Ishikawa (cell line): ENCODE measurements around the gene DDB1.

Experiments used
- CEBPB ChIP-seq: IDR thresholded peaks from 2 replicates; pipeline ENCODE4 v1.6.1; 2012
- CREB1 ChIP-seq: IDR thresholded peaks from 2 replicates; pipeline ENCODE4 v1.6.1; 2012; ENCODE audit warnings: low read depth
- EGR1 ChIP-seq: IDR thresholded peaks from 2 replicates; pipeline ENCODE4 v1.6.1; 2012
- EP300 ChIP-seq: IDR thresholded peaks from 2 replicates; pipeline ENCODE4 v1.6.1; 2012; ENCODE audit warnings: borderline replicate concordance
- FOXM1 ChIP-seq: IDR thresholded peaks from 2 replicates; pipeline ENCODE4 v1.6.1; 2012; ENCODE audit warnings: low read depth, borderline replicate concordance
- NFIC ChIP-seq: IDR thresholded peaks from 2 replicates; pipeline ENCODE4 v1.6.1; 2012
- RAD21 ChIP-seq: IDR thresholded peaks from 2 replicates; pipeline ENCODE4 v1.6.1; 2012; ENCODE audit warnings: low read depth
- TAF1 ChIP-seq: IDR thresholded peaks from 2 replicates; pipeline ENCODE4 v1.6.1; 2012; ENCODE audit warnings: low read depth, mild to moderate bottlenecking
- TCF12 ChIP-seq: IDR thresholded peaks from 2 replicates; pipeline ENCODE4 v1.6.1; 2012; ENCODE audit warnings: low read depth
- TEAD4 ChIP-seq: IDR thresholded peaks from 2 replicates; pipeline ENCODE4 v1.6.1; 2012
- YY1 ChIP-seq: IDR thresholded peaks from 2 replicates; pipeline ENCODE4 v1.6.1; 2012; ENCODE audit warnings: low read depth
- ZBTB7A ChIP-seq: IDR thresholded peaks from 2 replicates; pipeline ENCODE4 v1.6.1; 2012; ENCODE audit warnings: low read depth
- TF ChIP-seq, protein P1 (sequence below): IDR thresholded peaks from 2 replicates; pipeline ENCODE4 v1.6.1; 2012
- TF ChIP-seq, protein P2 (sequence below): IDR thresholded peaks from 2 replicates; pipeline ENCODE4 v1.6.1; 2012
- TF ChIP-seq, protein P3 (sequence below): IDR thresholded peaks from 2 replicates; pipeline ENCODE4 v1.6.1; 2012; ENCODE audit warnings: low read depth, mild to moderate bottlenecking

The DDB1 gene

DNA sequence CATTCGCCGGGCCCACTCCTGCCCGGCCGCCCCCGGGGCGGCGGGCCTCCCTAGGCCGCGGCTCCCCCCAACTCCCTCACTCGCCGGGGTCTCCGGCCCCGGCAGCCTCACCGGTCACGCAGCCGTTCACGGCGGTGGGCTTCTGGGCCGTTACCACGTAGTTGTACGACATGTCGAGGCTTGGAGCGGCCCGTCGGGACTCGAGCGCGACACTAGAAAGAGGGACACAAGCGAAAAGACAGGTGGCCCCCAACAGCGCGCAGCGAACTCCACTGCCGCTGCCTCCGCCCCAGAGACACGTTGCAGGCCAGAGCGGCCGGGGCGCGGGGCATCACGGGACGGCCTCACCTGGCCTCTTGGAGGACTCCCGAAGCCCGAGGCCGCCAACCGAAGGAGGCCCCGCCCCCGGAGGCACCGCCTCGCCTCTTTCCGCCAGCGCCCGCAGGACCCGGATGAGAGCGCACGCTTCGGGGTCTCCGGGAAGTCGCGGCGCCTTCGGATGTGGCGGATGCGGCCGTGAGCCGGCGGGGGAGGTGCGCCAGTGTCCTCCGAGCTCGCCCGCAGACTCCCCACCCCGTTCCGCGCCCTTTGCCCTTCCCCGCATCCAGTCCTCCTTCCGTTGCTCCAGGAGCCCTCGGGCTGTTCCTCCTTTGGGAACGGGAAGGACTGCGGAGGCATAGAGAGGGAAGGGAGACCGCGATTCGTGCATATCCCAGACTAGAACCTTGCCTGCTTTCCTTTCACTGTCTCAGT is at the start of gene DDB1, which contains the start of gene TKFC:
DDB1 (minus strand) TSS at position 309 of the 753 bp plus-strand sequence; CDS start at position 172, 137 bp downstream.
TKFC (plus strand) TSS at position 432 of the 753 bp plus-strand sequence. CDS start 1,501 bp downstream, outside the sequence.
- TF ChIP-seq NFIC = peak; percentile 41; the same call in 1 of the 2 replicates
- TF ChIP-seq ZBTB7A = 0 out of 2 replicates have a peak, but pooled peaks have one; percentile 79
- TF ChIP-seq EGR1 = no peak
- TF ChIP-seq, protein P1, sequence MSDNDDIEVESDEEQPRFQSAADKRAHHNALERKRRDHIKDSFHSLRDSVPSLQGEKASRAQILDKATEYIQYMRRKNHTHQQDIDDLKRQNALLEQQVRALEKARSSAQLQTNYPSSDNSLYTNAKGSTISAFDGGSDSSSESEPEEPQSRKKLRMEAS = peak; percentile 91
- TF ChIP-seq, protein P2, sequence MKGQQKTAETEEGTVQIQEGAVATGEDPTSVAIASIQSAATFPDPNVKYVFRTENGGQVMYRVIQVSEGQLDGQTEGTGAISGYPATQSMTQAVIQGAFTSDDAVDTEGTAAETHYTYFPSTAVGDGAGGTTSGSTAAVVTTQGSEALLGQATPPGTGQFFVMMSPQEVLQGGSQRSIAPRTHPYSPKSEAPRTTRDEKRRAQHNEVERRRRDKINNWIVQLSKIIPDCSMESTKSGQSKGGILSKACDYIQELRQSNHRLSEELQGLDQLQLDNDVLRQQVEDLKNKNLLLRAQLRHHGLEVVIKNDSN = peak; percentile 63
- TF ChIP-seq CREB1 = no peak
- TF ChIP-seq RAD21 = no peak
- TF ChIP-seq FOXM1 = 0 out of 2 replicates have a peak, but pooled peaks have one; percentile 19
- TF ChIP-seq TEAD4 = peak; percentile 32; the same call in 1 of the 2 replicates
- peak; percentile 79 for TF ChIP-seq YY1
- TF ChIP-seq TAF1 = peak; percentile 98
- TF ChIP-seq TCF12 = peak; percentile 81
- TF ChIP-seq, protein P3, sequence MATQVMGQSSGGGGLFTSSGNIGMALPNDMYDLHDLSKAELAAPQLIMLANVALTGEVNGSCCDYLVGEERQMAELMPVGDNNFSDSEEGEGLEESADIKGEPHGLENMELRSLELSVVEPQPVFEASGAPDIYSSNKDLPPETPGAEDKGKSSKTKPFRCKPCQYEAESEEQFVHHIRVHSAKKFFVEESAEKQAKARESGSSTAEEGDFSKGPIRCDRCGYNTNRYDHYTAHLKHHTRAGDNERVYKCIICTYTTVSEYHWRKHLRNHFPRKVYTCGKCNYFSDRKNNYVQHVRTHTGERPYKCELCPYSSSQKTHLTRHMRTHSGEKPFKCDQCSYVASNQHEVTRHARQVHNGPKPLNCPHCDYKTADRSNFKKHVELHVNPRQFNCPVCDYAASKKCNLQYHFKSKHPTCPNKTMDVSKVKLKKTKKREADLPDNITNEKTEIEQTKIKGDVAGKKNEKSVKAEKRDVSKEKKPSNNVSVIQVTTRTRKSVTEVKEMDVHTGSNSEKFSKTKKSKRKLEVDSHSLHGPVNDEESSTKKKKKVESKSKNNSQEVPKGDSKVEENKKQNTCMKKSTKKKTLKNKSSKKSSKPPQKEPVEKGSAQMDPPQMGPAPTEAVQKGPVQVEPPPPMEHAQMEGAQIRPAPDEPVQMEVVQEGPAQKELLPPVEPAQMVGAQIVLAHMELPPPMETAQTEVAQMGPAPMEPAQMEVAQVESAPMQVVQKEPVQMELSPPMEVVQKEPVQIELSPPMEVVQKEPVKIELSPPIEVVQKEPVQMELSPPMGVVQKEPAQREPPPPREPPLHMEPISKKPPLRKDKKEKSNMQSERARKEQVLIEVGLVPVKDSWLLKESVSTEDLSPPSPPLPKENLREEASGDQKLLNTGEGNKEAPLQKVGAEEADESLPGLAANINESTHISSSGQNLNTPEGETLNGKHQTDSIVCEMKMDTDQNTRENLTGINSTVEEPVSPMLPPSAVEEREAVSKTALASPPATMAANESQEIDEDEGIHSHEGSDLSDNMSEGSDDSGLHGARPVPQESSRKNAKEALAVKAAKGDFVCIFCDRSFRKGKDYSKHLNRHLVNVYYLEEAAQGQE = 0 out of 2 replicates have a peak, but pooled peaks have one; percentile 10
- no peak; the same call in 1 of the 2 replicates for TF ChIP-seq EP300
- 0 out of 2 replicates have a peak, but pooled peaks have one; percentile 2 for TF ChIP-seq CEBPB

DNA sequence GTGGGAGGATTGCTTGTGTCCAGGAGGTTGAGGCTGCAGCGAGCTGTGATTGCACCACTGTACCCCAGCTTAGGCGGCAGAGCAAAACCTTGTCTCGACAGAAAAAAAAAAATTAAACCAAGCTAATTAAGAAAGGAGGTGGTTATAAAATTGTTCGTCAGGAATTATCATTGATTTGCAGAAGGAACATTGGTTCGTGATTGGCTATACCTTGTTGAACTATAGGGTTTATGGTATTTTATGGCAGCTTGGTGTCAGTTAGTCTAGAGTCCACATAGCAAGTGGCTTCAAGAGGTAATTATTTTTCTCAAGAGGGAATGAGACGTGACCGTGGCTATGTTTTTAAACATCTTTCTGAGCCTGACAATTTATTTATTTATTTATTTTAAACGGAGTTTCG is 48.0 kb upstream of the DDB1 start:
- TF ChIP-seq YY1 (no peak), NFIC (no peak), EGR1 (no peak), CEBPB (no peak)
- TF ChIP-seq, protein P3 = no peak

DNA sequence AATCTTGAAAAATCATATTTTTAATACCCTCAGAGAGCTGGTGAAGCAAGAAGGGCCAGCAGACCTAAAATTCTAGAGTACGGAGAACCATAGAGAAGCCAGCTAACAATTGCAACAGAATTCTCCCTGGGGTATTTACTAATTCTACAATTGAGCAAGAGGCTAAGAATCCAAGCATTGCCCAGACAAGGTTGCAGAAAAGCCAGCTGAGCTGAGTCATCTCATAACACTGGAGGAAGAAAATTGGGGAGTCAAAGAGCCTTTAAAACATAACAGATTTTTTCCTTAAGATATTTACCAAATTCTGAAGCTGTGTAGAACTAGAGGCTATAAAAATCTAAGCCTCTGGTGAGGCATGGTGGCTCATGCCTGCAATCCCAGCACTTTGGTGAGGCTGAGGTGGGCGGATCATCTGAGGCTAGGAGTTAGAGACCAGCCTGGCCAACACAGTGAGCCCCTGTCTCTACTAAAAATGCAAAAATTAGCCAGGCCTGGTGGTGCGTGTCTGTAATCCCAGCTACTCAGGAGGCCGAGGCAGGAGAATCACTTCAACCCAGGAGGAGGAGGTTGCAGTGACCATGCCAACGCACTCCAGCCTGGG is 45.9 kb upstream of the DDB1 start:
- TF ChIP-seq TCF12 = no peak
- no peak for TF ChIP-seq TAF1
- no peak for TF ChIP-seq CEBPB
- TF ChIP-seq, protein P3 = no peak
- no peak for TF ChIP-seq CREB1
- TF ChIP-seq EP300 = no peak
- TF ChIP-seq NFIC = no peak
- TF ChIP-seq, protein P1 = no peak
- TF ChIP-seq FOXM1 = no peak
- TF ChIP-seq, protein P2 = no peak
- TF ChIP-seq RAD21 = no peak
- TF ChIP-seq ZBTB7A = no peak
